Fibroblast of villous mesenchyme (primary cell): ENCODE measurements around the gene IL18BP. TPM values are rescaled to one million over a fixed set of nuclear protein-coding genes. Genes with fewer than 3 reads are reported as not detected.

Experiments
- DNase-seq: peaks from one replicate; pipeline ENCODE4 v3.0.0-alpha.2; 2010; ENCODE audit warnings: low read depth
- H3K4me3 ChIP-seq: 2 replicates; pipeline ENCODE4 v1.5.1; 2011; ENCODE audit warnings: low read depth, mild to moderate bottlenecking, low read length
- total RNA-seq: library from RNA; depleted of rRNA; stranded (reverse); fragments of >200 nt; gene quantifications from 2 replicates; pipeline ENCODE4 v1.2.3, GENCODE V29; 2012
- TF ChIP-seq, protein P1 (sequence below): IDR thresholded peaks from 2 replicates; pipeline ENCODE4 v1.5.1; 2012; ENCODE audit warnings: low read depth, mild to moderate bottlenecking, low read length; ENCODE audit not compliant: insufficient read depth

IL18BP gene
- total RNA-seq, 1 donor, result 2.6 TPM

GRCh38 chr11:72010529-72011233 lies 12.0 kb downstream of the IL18BP start:
- TF ChIP-seq, protein P1, sequence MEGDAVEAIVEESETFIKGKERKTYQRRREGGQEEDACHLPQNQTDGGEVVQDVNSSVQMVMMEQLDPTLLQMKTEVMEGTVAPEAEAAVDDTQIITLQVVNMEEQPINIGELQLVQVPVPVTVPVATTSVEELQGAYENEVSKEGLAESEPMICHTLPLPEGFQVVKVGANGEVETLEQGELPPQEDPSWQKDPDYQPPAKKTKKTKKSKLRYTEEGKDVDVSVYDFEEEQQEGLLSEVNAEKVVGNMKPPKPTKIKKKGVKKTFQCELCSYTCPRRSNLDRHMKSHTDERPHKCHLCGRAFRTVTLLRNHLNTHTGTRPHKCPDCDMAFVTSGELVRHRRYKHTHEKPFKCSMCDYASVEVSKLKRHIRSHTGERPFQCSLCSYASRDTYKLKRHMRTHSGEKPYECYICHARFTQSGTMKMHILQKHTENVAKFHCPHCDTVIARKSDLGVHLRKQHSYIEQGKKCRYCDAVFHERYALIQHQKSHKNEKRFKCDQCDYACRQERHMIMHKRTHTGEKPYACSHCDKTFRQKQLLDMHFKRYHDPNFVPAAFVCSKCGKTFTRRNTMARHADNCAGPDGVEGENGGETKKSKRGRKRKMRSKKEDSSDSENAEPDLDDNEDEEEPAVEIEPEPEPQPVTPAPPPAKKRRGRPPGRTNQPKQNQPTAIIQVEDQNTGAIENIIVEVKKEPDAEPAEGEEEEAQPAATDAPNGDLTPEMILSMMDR, result no peak
- no peak for DNase-seq
- no peak overlapping the region for H3K4me3 ChIP-seq

DNA sequence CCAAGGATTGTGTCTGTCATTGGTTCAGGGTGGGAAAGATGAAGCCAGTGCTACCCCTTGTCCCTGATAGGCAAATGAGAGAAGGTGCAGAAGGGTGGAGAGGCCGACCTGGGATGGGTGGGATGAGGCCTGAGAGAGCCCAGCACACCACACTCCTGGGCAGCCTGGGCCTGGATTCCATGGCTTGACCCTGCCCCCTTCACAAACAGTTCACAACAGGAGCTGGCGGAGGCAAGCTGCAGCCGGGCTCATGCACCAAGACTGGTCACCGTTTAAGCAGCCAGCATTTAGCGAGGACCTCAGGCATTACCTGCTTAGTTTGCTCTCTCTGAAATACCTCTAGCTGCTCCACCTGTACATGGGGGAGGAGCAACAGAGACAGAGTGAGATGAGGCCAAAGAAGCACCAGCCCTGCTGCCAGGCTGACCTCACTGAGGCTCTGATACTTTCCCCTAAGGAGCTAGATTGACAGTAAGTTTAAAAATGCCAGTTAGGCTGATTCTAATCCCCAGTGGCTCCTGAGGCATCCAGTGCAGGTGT lies 13.5 kb downstream of the IL18BP start:
- H3K4me3 ChIP-seq, result no peak overlapping the region
- no peak for DNase-seq
- TF ChIP-seq, protein P1, result no peak

DNA sequence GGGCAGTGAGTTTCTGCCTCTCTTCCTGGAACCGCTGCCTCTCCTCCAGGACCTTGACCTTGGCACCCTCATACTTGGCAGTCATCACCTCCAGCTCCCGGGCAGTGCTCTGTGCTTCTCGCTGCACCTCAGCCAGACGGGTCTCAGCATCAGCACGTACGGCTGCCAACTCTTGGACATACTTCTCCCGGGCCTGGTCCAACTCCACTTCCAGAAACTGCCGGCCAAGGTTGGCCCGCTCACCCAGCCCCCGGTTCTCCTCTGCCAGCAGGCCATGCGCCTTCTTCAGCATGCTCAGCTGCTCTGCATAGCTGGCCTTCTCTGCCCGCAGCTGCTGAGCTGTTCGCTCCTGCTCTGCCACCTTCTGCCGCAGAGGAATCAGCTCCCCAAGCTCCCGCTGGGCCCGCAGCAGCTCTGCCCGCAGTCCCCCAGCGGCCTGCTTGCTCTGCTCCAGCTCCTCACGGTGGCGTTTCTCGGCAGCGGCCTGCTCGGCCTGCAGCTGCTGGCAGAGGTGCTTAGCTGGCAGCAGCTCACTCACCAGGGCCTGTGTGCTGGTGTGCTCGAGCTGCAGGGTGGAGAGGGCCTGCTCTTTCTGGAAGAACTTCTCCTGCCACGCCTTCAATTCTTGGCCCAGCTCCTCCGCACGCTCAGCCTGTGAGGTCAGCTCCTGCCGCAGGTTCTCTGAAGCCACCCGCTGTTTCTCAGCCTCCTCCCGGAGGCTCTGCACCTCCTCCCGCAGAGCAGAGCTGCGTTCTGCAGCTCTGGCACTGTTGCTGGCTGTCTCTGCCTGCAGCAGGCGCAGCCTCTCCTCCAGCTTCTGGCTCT lies 14.4 kb downstream of the IL18BP start:
- TF ChIP-seq, protein P1, result no peak
- peak; percentile 61 for DNase-seq
- no peak overlapping the region for H3K4me3 ChIP-seq

DNA sequence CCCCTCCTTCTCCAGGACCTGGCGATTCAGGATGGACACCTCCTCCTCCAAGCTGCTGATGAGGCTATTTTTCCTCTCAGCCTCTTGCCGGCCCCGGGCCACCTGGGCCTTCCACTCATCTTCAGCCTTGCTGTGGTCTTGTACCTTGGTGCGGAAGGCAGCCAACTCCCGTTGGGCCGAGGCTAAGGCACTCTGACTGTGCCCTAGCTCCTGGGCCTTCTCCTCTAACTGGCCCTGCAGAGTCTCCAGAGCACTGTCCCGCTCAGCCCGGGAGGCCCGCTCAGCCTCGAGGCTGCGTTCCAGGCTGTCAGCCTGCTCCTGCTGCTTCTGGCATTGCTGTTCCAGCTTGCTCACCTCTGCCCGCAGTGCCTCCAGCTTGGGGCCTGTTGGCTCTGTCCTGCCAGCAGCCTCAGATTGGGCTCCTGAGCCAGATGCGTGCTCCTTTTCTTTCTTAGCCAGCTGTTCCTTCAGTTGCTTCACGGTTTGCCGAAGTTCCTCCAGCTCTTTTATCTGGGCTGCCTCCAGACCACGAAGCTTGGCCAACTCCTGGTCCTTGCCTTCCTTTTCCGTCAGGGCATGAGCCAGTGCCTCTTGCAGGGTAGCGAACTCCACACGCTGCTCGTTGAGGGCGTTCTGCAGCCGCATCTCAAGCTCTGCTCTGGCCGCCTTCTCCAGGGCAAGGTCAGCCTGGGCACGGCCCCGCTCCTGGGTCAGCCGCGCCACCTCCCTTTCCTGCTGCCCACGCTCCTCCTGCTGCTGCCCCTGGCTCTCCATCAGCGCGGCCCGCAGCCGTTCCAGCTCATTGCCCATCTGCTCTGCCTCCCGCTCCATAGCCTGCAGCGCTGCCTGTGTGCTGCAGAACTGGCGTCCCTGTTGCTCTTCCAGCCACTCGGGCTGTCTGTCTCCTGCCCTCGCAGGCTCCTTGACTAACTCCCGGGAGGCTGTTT lies 15.3 kb downstream of the IL18BP start:
- no peak for DNase-seq
- TF ChIP-seq, protein P1, result no peak
- no peak overlapping the region for H3K4me3 ChIP-seq

- no peak overlapping the region for H3K4me3 ChIP-seq
- TF ChIP-seq, protein P1, result no peak
- no peak for DNase-seq
Observed at GRCh38 chr11:72014761-72015320, 16.1 kb downstream of the IL18BP start.

DNA sequence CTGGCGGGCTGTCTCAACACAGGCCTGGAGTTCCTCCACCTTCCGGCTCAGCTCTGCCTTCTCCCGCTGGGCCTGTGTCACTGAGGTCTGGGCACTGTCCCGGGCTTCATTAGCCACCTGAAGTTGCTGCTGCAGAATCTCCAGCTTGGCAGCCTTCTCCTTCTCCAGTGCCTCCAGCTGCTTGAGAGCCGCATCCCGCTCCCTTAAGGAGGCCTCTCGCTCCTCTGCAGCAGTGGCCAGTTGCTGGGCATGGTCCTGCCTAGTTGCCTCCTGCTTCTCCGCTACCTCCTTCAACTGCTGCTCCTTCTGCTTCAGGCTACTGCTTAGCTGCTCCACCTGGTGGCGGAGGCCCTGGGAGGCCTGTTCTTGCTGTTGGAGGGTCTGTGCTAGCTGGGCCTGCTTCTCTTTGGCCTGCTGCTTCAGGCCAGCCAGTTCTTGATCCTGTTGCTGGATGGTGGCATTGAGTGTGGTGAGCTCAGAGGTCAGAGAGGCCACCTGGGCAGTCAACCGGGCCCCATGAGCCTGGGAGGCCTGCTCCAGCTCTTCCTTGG lies 16.9 kb downstream of the IL18BP start:
- peak; percentile 38 for DNase-seq
- TF ChIP-seq, protein P1, result peak; percentile 44
- H3K4me3 ChIP-seq, result no peak overlapping the region
